Tibial nerve (tissue), 4 donors: ENCODE measurements around the gene TMEM200C. TPM values are rescaled to one million over a fixed set of nuclear protein-coding genes. Genes with fewer than 3 reads are reported as not detected.

ENCODE experiments used
- DNase-seq, 2 donors: peaks; one replicate each; pipeline ENCODE4 v3.0.0-alpha.2; 2019; ENCODE audit warnings: low spot score in 2 of 2
- H3K27ac ChIP-seq, 4 donors: fragments of 200-600 bp; sonication (generic) in 3 of 4; one replicate each; pipeline ENCODE4 v1.5.1; 2017 to 2019; ENCODE audit warnings: mild to moderate bottlenecking in 1 of 4
- H3K27me3 ChIP-seq, 2 donors: fragments of 200-600 bp; sonication (generic) in 1 of 2; one replicate each; pipeline versions ENCODE4 v1.5.1 to v1.6.0; 2017 to 2019
- H3K36me3 ChIP-seq, 3 donors: fragments of 200-600 bp; sonication (generic); one replicate each; pipeline ENCODE4 v1.5.1; 2018 to 2019
- H3K4me1 ChIP-seq, 4 donors: fragments of 200-600 bp; sonication (generic) in 3 of 4; one replicate each; pipeline ENCODE4 v1.5.1; 2017 to 2019
- H3K4me3 ChIP-seq, 4 donors: fragments of 200-600 bp; sonication (generic) in 3 of 4; one replicate each; pipeline ENCODE4 v1.5.1; 2017 to 2019; ENCODE audit warnings: mild to moderate bottlenecking in 1 of 4, moderate library complexity in 1 of 4
- H3K9me3 ChIP-seq, 4 donors: fragments of 200-600 bp; sonication (generic) in 3 of 4; one replicate each; pipeline ENCODE4 v1.5.1; 2017 to 2019
- EP300 ChIP-seq, 2 donors: sonication (generic); formaldehyde crosslinking; IDR thresholded peaks; one replicate each; pipeline ENCODE4 v1.6.1; 2017; ENCODE audit warnings: antibody characterized with exemption in 2 of 2, mild to moderate bottlenecking in 1 of 2
- POLR2A ChIP-seq, 2 donors: fragments of 450-650 bp; IDR thresholded peaks; one replicate each; pipeline ENCODE4 v1.6.1; 2017; ENCODE audit warnings: antibody characterized with exemption in 2 of 2, mild to moderate bottlenecking in 2 of 2, moderate library complexity in 2 of 2
- WGBS, 2 donors: methylation state at CpG; one replicate each; pipeline ENCODE4 v1.1.5; 2018; 5-methylcytosine and 5-hydroxymethylcytosine counted together
- small RNA-seq: library from RNA; depleted of rRNA; stranded (forward); fragments of <200 nt; gene quantifications from one replicate; pipeline ENCODE3, GENCODE V24; 2016
- total RNA-seq, 4 donors: library from RNA; depleted of rRNA; stranded (reverse); fragments of >200 nt; gene quantifications; one replicate each; pipeline ENCODE4 v1.1.0, GENCODE V29; 2016
- TF ChIP-seq, protein P1 (sequence below), 5 experiments: fragments of 200-600 bp in 3 of 5; fragments of 450-650 bp in 2 of 5; sonication (generic) in 3 of 5; IDR thresholded peaks; one replicate each; pipeline ENCODE4 v1.5.1; 2016 to 2019; ENCODE audit warnings: antibody characterized with exemption in 5 of 5, mild to moderate bottlenecking in 3 of 5, moderate library complexity in 2 of 5

The TMEM200C gene
- total RNA-seq, 4 donors from 2014 or later: under 0.01 to 0.78 (median 0.60) TPM; not detected in 1

DNA sequence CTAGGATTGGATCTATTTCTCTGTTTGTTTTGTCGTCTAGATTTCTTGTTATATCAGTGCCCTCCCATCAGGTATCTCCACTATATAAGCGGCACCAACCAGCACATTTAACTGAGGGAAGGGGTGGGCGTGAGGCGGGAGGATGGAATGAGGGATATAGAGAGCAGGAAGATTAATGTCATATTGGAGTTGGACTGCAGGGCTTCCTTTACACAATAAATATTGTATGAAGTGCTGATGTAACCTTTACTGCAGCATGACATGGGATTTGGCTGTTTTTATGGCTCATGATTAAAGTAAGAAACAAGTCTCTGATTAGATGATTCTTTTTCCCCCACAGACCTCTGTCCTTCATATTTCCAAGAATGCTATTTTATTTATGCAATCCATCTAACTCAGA, 54.8 kb downstream of the TMEM200C start:
- WGBS, 2 donors: 66 to 71% methylated on average over 4 of the region's 4 CpGs
- no peak for TF ChIP-seq POLR2A (IDR thresholded peaks at IDR 0.05)
- TF ChIP-seq, protein P1, sequence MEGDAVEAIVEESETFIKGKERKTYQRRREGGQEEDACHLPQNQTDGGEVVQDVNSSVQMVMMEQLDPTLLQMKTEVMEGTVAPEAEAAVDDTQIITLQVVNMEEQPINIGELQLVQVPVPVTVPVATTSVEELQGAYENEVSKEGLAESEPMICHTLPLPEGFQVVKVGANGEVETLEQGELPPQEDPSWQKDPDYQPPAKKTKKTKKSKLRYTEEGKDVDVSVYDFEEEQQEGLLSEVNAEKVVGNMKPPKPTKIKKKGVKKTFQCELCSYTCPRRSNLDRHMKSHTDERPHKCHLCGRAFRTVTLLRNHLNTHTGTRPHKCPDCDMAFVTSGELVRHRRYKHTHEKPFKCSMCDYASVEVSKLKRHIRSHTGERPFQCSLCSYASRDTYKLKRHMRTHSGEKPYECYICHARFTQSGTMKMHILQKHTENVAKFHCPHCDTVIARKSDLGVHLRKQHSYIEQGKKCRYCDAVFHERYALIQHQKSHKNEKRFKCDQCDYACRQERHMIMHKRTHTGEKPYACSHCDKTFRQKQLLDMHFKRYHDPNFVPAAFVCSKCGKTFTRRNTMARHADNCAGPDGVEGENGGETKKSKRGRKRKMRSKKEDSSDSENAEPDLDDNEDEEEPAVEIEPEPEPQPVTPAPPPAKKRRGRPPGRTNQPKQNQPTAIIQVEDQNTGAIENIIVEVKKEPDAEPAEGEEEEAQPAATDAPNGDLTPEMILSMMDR (IDR thresholded peaks at IDR 0.05): no peak
- no peak for TF ChIP-seq EP300 (IDR thresholded peaks at IDR 0.05)

DNA sequence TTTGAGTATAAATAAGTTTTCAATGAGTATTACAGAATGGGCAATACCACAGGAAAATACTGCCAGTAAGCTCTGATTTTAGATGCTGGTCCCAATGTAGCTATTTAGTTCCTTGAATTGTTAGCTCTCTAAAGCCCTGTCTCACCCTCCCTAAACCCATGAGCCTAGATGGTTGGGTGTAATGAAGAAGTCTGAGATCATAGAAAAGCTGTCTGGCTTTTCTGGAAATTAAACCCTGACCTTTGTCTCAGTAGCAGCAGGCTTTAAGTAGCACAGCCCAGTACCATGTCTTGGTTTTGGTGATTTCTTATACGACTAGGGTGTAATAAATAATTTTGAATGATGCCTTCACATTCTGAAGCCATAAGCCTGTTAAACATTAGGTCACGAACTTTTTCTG, 55.3 kb downstream of the TMEM200C start:
- H3K4me3 ChIP-seq: no peak overlapping the region
- H3K27me3 ChIP-seq: no peaks in the 10 kb centered on the region
- no peaks in the 10 kb centered on the region for H3K4me1 ChIP-seq
- H3K36me3 ChIP-seq: no peaks in the 10 kb centered on the region
- H3K9me3 ChIP-seq: no peaks in the 10 kb centered on the region
- no peak for DNase-seq
- TF ChIP-seq, protein P1 (IDR thresholded peaks at IDR 0.05): no peak
- TF ChIP-seq EP300 (IDR thresholded peaks at IDR 0.05): no peak
- TF ChIP-seq POLR2A (IDR thresholded peaks at IDR 0.05): no peak
- no peak overlapping the region for H3K27ac ChIP-seq
- WGBS, 2 donors: 52 to 61% methylated on average over 2 of the region's 2 CpGs

More for the DNA sequence above, 54.8 kb downstream of the TMEM200C start:
- no peaks in the 10 kb centered on the region for H3K4me1 ChIP-seq
- no peak overlapping the region for H3K4me3 ChIP-seq
- DNase-seq: no peak
- H3K9me3 ChIP-seq: no peaks in the 10 kb centered on the region
- no peaks in the 10 kb centered on the region for H3K27me3 ChIP-seq
- H3K27ac ChIP-seq: no peak overlapping the region
- H3K36me3 ChIP-seq: no peaks in the 10 kb centered on the region

DNA sequence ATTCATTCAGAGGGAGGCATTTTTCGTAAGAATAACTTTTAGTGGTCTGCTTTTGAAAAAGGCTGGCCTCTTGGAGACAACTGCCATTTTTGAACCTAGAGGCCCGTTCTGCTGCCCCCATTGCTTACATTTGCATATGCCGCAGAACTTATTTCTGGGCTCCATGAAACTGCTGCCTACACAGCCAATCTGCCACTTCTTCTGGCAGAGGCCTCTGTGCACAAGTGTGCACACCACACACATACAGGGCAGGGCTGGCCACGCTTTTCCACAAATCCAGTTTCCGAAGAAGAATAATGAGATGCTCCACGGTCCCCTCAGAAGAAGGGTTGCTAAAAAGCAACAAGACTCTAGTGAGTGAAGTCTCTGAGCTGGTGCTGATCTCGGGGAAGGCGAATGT, 56.2 kb downstream of the TMEM200C start:
- H3K9me3 ChIP-seq: no peaks in the 10 kb centered on the region
- H3K27ac ChIP-seq: no peak overlapping the region
- DNase-seq: no peak
- 88 to 90% methylated on average over 8 of the region's 8 CpGs for WGBS, 2 donors
- no peaks in the 10 kb centered on the region for H3K4me1 ChIP-seq
- TF ChIP-seq, protein P1 (IDR thresholded peaks at IDR 0.05): no peak
- TF ChIP-seq EP300 (IDR thresholded peaks at IDR 0.05): no peak
- TF ChIP-seq POLR2A (IDR thresholded peaks at IDR 0.05): no peak
- H3K36me3 ChIP-seq: no peaks in the 10 kb centered on the region
- no peak overlapping the region for H3K4me3 ChIP-seq
- H3K27me3 ChIP-seq: no peaks in the 10 kb centered on the region

Small RNAs within 50 kb of the gene (small RNA-seq; reads per million reads assigned to genes)
- not detected for gene MIR3976
